ENCODE data around the gene RAB11FIP4.

DNA sequence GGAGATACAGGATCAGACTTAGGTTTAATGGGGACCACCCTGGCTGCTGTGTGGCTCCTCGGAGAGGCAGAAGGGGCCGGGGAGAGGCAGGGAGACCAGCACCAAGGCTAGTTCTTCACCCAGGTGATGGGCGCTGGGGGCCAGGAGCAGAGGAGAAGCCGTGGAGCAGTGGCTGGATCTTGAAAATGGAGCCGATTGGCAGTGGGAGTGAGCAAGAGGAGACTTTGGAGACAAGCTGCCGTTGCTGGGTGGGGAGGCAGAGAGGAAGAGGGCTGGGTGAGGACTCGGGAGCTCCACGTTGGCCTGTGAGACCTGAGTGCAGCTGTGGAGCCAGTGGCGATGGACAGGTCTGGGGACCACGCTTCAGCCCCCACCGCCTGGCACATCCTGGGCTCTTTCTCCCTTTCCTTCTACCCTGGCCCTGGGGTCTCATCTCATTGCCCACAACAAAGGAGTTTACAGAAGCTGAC, 9.0 kb downstream of the RAB11FIP4 start:
- TF ChIP-seq POLR2A (IDR thresholded peaks at IDR 0.05; ENCODE audit: low read depth, low read length) = no peak
- TF ChIP-seq POLR2AphosphoS5 (IDR thresholded peaks at IDR 0.05; ENCODE audit: low read depth, low read length) = no peak
